ENCODE measurements around the gene PLPP4. TPM values are rescaled to one million over a fixed set of nuclear protein-coding genes. Genes with fewer than 3 reads are reported as not detected.

The PLPP4 gene
- total and polyA plus RNA-seq, 10 of the 15 experiments (the other 5 are each of a cell fraction or from before 2014, with no cell fraction given), result 0.08 to 3.1 (median 0.26) TPM; not detected in 3

DNA sequence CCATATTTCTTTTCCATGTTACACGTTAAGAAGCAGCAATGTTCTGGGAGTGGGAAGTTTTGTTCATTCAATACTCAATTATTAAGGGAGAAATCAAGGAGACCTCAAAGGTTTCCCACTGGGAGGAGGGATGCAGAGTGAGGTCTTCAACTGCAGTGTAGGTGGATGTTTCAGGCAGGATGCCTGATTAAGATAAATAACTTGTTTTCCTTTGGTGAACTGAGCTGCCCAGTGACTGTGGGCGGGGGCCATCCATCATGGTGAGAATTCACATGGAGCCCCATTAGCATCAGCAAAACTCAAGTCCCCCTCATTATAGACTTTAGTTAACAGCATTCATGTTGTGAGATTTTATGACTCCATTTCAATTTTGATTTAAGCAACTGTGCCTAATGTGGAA lies 121.1 kb downstream of the PLPP4 start (continued):
- TF ChIP-seq, protein P1, sequence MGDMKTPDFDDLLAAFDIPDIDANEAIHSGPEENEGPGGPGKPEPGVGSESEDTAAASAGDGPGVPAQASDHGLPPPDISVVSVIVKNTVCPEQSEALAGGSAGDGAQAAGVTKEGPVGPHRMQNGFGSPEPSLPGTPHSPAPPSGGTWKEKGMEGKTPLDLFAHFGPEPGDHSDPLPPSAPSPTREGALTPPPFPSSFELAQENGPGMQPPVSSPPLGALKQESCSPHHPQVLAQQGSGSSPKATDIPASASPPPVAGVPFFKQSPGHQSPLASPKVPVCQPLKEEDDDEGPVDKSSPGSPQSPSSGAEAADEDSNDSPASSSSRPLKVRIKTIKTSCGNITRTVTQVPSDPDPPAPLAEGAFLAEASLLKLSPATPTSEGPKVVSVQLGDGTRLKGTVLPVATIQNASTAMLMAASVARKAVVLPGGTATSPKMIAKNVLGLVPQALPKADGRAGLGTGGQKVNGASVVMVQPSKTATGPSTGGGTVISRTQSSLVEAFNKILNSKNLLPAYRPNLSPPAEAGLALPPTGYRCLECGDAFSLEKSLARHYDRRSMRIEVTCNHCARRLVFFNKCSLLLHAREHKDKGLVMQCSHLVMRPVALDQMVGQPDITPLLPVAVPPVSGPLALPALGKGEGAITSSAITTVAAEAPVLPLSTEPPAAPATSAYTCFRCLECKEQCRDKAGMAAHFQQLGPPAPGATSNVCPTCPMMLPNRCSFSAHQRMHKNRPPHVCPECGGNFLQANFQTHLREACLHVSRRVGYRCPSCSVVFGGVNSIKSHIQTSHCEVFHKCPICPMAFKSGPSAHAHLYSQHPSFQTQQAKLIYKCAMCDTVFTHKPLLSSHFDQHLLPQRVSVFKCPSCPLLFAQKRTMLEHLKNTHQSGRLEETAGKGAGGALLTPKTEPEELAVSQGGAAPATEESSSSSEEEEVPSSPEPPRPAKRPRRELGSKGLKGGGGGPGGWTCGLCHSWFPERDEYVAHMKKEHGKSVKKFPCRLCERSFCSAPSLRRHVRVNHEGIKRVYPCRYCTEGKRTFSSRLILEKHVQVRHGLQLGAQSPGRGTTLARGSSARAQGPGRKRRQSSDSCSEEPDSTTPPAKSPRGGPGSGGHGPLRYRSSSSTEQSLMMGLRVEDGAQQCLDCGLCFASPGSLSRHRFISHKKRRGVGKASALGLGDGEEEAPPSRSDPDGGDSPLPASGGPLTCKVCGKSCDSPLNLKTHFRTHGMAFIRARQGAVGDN (IDR thresholded peaks at IDR 0.05), result no peak

DNA sequence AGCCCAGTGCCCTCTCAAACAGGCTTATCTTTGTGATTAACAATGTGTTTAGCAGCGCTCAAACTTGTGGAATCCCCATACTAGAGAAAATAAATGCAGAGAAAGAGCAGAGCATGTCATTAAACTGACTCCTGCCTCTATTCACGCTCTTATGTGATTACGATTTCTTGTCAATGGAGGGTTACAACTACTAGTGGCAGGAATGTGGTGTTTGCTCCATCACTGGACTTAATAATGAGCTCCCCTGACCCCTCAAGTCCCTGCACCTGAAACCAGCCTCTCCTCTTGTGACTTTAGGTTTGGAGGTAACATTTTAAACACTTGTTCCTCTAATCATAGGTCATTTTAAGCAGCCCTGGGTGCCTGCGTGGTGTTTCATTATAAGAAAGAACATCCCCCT lies 121.9 kb downstream of the PLPP4 start:
- TF ChIP-seq POLR2AphosphoS5 (IDR thresholded peaks at IDR 0.05; ENCODE audit: low read length), result no peak
- Histone ChIP-seq H3K36me3 (ENCODE audit: control insufficient read depth in 2 of 2, insufficient read depth in 2 of 2, low read length in 1 of 2) (no peaks in the 10 kb centered on the region), H3K27ac (ENCODE audit: control insufficient read depth, insufficient read depth) (no peak overlapping the region), H2AFZ (ENCODE audit: control insufficient read depth, low read depth, low read length) (no peak overlapping the region), H3K4me3 (no peak overlapping the region), H3K27me3 (replicated peaks in 1 of 2; ENCODE audit: control insufficient read depth in 2 of 2, insufficient read depth in 2 of 2, low read length in 1 of 2) (peaks cover 0 to 1% of the 10 kb centered on the region in 2 experiments; a peak in 1 of 4 replicates), H3K9me3 (replicated peaks; ENCODE audit: control insufficient read depth, insufficient read depth, low read length) (no peaks in the 10 kb centered on the region), H3K4me2 (ENCODE audit: control insufficient read depth, insufficient read depth) (no peak overlapping the region), H3K79me2 (ENCODE audit: control insufficient read depth, insufficient read depth, low read length) (no peaks in the 10 kb centered on the region), H4K20me1 (ENCODE audit: control insufficient read depth, insufficient read depth) (no peaks in the 10 kb centered on the region), H3K9ac (ENCODE audit: control insufficient read depth, insufficient read depth, low read length) (no peak overlapping the region), H3K4me1 (ENCODE audit: control insufficient read depth, insufficient read depth, low read length) (no peaks in the 10 kb centered on the region)
- in situ Hi-C loops (cut with MboI), result no loop called here
- FAIRE-seq (no peak), ATAC-seq (no peak), DNase-seq (ENCODE audit: low read depth, low spot score) (no peak)
- ChIA-PET CTCF (no interaction called here), RAD21 (ENCODE audit: unreplicated experiment) (no interaction called here), SMC1A (ENCODE audit: uncharacterized antibody, unreplicated experiment) (no interaction called here), POLR2A (no interaction called here)
- intact Hi-C loops (cut with micrococcal nuclease; ENCODE audit: unreplicated experiment), result no loop called here
- WGBS (ENCODE audit: insufficient coverage, insufficient replicate concordance, low lambda C conversion rate, missing lambda C conversion rate), result 8% methylated on average over 4 of the region's 4 CpGs
- BruUV-seq (replicated peaks), result no TSS peak

Measured in GM12878 (cell line).